ENCODE results near the gene CLDN25.
"Not testable (repeated sequence)": the region's sequence is repeated elsewhere in the genome, so short reads cannot be mapped to it uniquely, and the experiment has no call there.

The CLDN25 gene

DNA sequence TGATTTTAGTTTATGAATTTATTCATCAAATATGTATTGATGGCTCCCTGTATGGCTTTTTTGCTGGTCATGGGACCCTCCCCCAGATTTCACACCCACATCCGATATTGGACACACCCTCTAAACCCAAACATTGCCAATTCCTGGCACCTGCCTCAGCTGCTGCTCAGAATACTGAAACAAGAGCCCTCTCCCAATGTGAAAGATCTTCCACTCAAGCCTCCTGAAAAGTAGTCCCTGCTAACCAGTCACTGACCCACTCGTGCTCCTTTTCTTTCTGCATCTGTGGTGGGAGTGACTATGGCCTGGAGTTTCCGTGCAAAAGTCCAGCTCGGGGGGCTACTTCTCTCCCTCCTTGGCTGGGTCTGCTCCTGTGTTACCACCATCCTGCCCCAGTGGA lies at the start of gene CLDN25:
CLDN25 (plus strand) TSS at position 301 of the 400 bp plus-strand sequence; CDS start at position 301, 0 bp downstream.
- TF ChIP-seq, protein P1, sequence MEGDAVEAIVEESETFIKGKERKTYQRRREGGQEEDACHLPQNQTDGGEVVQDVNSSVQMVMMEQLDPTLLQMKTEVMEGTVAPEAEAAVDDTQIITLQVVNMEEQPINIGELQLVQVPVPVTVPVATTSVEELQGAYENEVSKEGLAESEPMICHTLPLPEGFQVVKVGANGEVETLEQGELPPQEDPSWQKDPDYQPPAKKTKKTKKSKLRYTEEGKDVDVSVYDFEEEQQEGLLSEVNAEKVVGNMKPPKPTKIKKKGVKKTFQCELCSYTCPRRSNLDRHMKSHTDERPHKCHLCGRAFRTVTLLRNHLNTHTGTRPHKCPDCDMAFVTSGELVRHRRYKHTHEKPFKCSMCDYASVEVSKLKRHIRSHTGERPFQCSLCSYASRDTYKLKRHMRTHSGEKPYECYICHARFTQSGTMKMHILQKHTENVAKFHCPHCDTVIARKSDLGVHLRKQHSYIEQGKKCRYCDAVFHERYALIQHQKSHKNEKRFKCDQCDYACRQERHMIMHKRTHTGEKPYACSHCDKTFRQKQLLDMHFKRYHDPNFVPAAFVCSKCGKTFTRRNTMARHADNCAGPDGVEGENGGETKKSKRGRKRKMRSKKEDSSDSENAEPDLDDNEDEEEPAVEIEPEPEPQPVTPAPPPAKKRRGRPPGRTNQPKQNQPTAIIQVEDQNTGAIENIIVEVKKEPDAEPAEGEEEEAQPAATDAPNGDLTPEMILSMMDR (conservative IDR thresholded peaks at IDR 0.05; ENCODE audit: low read length): no peak
- no peak for DNase-seq (ENCODE audit: low read depth)
- H3K4me3 ChIP-seq (ENCODE audit: low read length): no peak within 1 kb of the TSS

DNA sequence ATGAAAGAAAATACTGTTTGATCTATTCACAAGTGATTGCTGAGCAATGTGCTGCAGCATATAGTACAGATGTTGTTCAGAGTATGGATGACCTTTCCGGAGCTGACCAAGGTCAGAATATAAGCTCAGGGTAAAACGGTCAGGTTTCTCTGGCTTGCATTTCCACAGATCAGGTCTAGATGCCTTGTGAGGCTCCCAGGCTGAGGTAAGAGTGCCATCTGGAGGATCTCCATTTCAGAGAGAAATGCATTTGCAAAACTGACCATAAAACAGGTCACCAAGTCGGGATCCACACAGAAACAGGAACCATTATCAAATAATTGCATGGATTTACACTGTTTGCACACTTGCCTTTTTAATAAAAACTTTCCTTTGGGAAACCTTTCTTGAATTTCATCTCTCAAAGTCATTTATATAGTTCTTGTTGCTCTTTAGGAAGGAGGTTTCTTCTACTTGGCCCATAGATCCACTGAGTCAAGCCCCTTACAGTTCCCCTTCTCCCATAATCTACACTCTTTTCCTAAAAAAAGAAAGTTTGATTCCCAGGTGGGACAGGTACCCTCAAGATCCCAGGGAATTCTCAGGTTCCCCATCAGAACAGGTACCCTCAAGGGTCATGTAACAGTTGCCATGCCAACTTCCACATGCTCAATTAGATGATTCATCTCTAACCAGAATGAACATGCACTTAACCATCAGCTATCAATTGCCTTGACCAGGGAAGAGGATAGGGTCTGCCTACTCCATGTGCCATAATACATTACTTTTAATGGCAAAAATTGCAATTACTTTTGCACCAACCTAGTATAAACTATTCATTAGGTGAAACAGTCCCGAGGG lies 48.5 kb upstream of the CLDN25 start:
- no peak overlapping the region for H3K4me3 ChIP-seq (ENCODE audit: low read length)
- TF ChIP-seq, protein P1 (conservative IDR thresholded peaks at IDR 0.05; ENCODE audit: low read length): peak; percentile 82
- DNase-seq (ENCODE audit: low read depth): peak; percentile 65

DNA sequence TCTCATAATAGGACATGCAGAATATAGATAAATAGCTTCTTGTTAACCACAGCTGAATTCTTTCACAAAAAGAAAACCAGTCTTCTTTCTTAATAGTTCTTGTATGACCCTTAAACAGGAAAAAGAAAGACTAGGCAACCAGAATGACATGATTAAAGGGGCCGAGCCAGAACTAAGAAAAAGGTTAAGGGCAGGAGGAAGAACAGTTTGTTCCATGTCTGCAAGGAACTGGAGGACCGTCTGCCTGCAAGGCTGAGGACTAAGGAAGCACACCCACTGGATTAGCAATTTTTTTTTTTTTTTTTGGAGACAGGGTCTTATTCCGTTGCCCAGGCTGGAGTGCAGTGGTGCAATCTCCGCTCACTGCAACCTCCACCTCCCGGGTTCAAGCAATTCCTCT lies 47.5 kb upstream of the CLDN25 start:
- no peak overlapping the region for H3K4me3 ChIP-seq (ENCODE audit: low read length)
- TF ChIP-seq, protein P1 (conservative IDR thresholded peaks at IDR 0.05; ENCODE audit: low read length): no peak
- DNase-seq (ENCODE audit: low read depth): no peak

DNA sequence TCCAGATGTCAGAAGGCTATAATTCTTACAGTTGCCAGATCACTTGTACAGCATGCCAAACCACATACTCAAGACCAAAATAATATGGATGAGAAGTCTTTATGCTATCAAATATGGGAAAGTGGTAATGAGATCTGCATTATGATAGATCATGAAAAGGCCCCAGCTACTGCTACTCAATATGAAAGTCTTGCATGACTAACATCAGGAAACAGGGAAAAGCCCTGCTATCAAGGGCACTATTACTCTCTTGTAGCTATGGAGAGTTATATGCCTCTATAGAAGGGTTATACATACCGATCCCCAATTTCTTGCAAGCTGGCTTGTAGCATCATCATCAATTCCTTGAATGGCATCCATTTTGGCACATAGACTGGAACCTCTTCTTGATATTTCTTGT lies 43.3 kb upstream of the CLDN25 start:
- no peak for DNase-seq (ENCODE audit: low read depth)
- H3K4me3 ChIP-seq (ENCODE audit: low read length): no peak overlapping the region
- TF ChIP-seq, protein P1 (conservative IDR thresholded peaks at IDR 0.05; ENCODE audit: low read length): no peak

DNA sequence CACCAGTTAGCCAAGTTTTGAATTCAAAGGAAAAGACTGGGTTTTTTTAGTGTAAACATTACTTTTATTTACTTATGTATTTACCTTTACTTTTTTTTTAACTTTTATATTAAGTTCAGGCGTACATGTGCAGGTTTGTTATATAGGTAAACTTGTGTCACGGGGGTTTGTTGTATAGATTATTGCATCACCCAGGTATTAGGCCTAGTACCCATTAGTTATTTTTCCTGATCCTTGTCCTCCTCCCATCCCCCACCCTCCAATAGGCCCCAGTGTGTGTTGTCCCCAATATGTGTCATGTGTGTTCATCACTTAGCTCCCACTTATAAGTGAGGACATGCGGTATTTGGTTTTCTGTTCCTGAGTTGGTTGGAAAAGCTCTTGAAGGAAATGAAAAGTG lies 26.7 kb upstream of the CLDN25 start:
- H3K4me3 ChIP-seq (ENCODE audit: low read length): no peak overlapping the region
- DNase-seq (ENCODE audit: low read depth): no peak
- TF ChIP-seq, protein P1 (conservative IDR thresholded peaks at IDR 0.05; ENCODE audit: low read length): no peak

DNA sequence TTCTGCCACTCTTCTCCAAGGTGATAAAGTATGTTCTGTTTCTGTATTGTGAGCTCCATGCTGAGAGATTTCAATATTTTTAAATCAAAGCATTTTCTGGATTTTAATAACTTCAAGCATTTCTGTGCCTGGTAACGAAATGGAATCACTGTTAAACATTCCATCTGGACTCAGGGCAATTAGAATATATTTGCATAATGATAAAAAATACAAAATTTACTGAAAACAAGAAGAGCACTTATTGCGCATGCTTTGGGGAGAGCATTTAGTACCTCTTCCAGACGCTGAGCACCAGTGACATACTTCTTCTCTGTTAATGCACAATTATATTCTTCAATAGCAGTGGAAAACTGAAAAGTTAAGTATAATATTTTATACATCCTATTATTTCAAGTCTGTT lies 19.4 kb upstream of the CLDN25 start:
- H3K4me3 ChIP-seq (ENCODE audit: low read length): no peak overlapping the region
- no peak for DNase-seq (ENCODE audit: low read depth)
- TF ChIP-seq, protein P1 (conservative IDR thresholded peaks at IDR 0.05; ENCODE audit: low read length): no peak

DNA sequence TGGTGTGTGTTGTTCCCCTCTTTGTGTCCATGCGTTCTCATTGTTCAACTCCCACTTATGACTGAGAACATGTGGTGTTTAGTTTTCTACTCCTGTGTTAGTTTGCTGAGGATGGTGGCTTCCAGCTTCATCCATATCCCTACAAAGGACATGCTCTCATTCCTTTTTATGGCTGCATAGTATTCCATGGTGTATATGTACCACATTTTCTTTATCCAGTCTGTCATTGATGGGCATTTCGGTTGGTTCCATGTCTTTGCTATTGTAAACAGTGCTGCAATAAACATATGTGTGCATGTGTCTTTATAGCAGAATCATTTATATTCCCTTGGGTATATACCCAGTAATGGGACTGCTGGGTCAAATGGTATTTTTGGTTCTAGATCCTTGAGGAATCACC lies 16.6 kb upstream of the CLDN25 start:
- H3K4me3 ChIP-seq (ENCODE audit: low read length); DNase-seq (ENCODE audit: low read depth): not testable (repeated sequence)
